ENCODE results near the gene LCN15.

Gene LCN15

GRCh38 chr9:136729144-136729543 lies 35.2 kb downstream of the LCN15 start:
- Histone ChIP-seq H2BK15ac (replicated peaks; ENCODE audit: low read depth) (no peak overlapping the region), H4K8ac (ENCODE audit: low read depth, low read length) (no peak overlapping the region), H3K4me3 (ENCODE audit: low read length) (no peak overlapping the region), H3K36me3 (ENCODE audit: control insufficient read depth, insufficient read depth, low read length) (peaks cover 11% of the 10 kb centered on the region), H3K4me2 (ENCODE audit: low read length) (peak overlapping the region; percentile 47), H2AK5ac (ENCODE audit: low read length) (peak overlapping the region; percentile 56), H3K27me3 (ENCODE audit: insufficient read depth, low read length, poor library complexity) (no peaks in the 10 kb centered on the region), H3K56ac (ENCODE audit: low read length) (peak overlapping the region; percentile 90), H3K4me1 (ENCODE audit: control insufficient read depth, low read depth, low read length) (peaks cover 6% of the 10 kb centered on the region), H3K4ac (ENCODE audit: low read depth, low read length) (no peak overlapping the region), H3K27ac (ENCODE audit: low read depth, low read length) (no peak overlapping the region), H3K23ac (ENCODE audit: low read length) (no peak overlapping the region), H3K79me1 (ENCODE audit: low read length) (peaks cover 31% of the 10 kb centered on the region), H3K79me2 (ENCODE audit: control insufficient read depth, insufficient read depth, low read length) (peaks cover 37% of the 10 kb centered on the region), H4K5ac (ENCODE audit: low read length) (no peak overlapping the region), H3K9ac (ENCODE audit: low read length) (peak overlapping the region; percentile 97), H2BK5ac (ENCODE audit: low read length) (no peak overlapping the region), H2BK120ac (ENCODE audit: low read depth, low read length) (no peak overlapping the region), H3K18ac (ENCODE audit: low read length) (no peak overlapping the region)
- no peak for DNase-seq
- WGBS (ENCODE audit: extremely low coverage, insufficient coverage, low lambda C conversion rate) = no CpG with 5 or more reads among the region's 7 CpGs

GRCh38 chr9:136728548-136729123 lies 35.7 kb downstream of the LCN15 start:
- Histone ChIP-seq H3K18ac (ENCODE audit: low read length) (peak overlapping the region; percentile 69), H2AK5ac (ENCODE audit: low read length) (no peak overlapping the region), H3K4me1 (ENCODE audit: control insufficient read depth, low read depth, low read length) (peaks cover 6% of the 10 kb centered on the region), H3K56ac (ENCODE audit: low read length) (peak overlapping the region; percentile 90), H3K27ac (ENCODE audit: low read depth, low read length) (no peak overlapping the region), H3K4me3 (ENCODE audit: low read length) (peak overlapping the region; percentile 59), H3K36me3 (ENCODE audit: control insufficient read depth, insufficient read depth, low read length) (peaks cover 14% of the 10 kb centered on the region), H2BK5ac (ENCODE audit: low read length) (no peak overlapping the region), H3K27me3 (ENCODE audit: insufficient read depth, low read length, poor library complexity) (no peaks in the 10 kb centered on the region), H4K5ac (ENCODE audit: low read length) (no peak overlapping the region), H3K4me2 (ENCODE audit: low read length) (peak overlapping the region; percentile 47), H3K79me2 (ENCODE audit: control insufficient read depth, insufficient read depth, low read length) (peaks cover 37% of the 10 kb centered on the region), H4K8ac (ENCODE audit: low read depth, low read length) (no peak overlapping the region), H2BK15ac (replicated peaks; ENCODE audit: low read depth) (no peak overlapping the region), H3K9ac (ENCODE audit: low read length) (peak overlapping the region; percentile 97), H3K4ac (ENCODE audit: low read depth, low read length) (peak overlapping the region; percentile 97), H3K23ac (ENCODE audit: low read length) (peak overlapping the region; percentile 99), H3K79me1 (ENCODE audit: low read length) (peaks cover 31% of the 10 kb centered on the region), H2BK120ac (ENCODE audit: low read depth, low read length) (no peak overlapping the region)
- WGBS (ENCODE audit: extremely low coverage, insufficient coverage, low lambda C conversion rate) = no CpG with 5 or more reads among the region's 53 CpGs
- DNase-seq = peak; percentile 64

GRCh38 chr9:136728080-136728547 lies 36.2 kb downstream of the LCN15 start:
- Histone ChIP-seq H3K4me2 (ENCODE audit: low read length) (peak overlapping the region; percentile 47), H3K18ac (ENCODE audit: low read length) (peak overlapping the region; percentile 69), H3K4me1 (ENCODE audit: control insufficient read depth, low read depth, low read length) (peaks cover 6% of the 10 kb centered on the region), H3K27me3 (ENCODE audit: insufficient read depth, low read length, poor library complexity) (no peaks in the 10 kb centered on the region), H3K36me3 (ENCODE audit: control insufficient read depth, insufficient read depth, low read length) (peaks cover 14% of the 10 kb centered on the region), H3K4me3 (ENCODE audit: low read length) (peak overlapping the region; percentile 100), H3K23ac (ENCODE audit: low read length) (peak overlapping the region; percentile 99), H4K8ac (ENCODE audit: low read depth, low read length) (no peak overlapping the region), H3K79me1 (ENCODE audit: low read length) (peaks cover 31% of the 10 kb centered on the region), H4K5ac (ENCODE audit: low read length) (no peak overlapping the region), H2BK5ac (ENCODE audit: low read length) (no peak overlapping the region), H3K79me2 (ENCODE audit: control insufficient read depth, insufficient read depth, low read length) (peaks cover 37% of the 10 kb centered on the region), H2AK5ac (ENCODE audit: low read length) (no peak overlapping the region), H3K56ac (ENCODE audit: low read length) (peak overlapping the region; percentile 92), H2BK15ac (replicated peaks; ENCODE audit: low read depth) (no peak overlapping the region), H3K9ac (ENCODE audit: low read length) (peak overlapping the region; percentile 98), H2BK120ac (ENCODE audit: low read depth, low read length) (no peak overlapping the region), H3K4ac (ENCODE audit: low read depth, low read length) (peak overlapping the region; percentile 97), H3K27ac (ENCODE audit: low read depth, low read length) (no peak overlapping the region)
- no CpG with 5 or more reads among the region's 66 CpGs for WGBS (ENCODE audit: extremely low coverage, insufficient coverage, low lambda C conversion rate)
- peak; percentile 88 for DNase-seq

- peaks cover 14% of the 10 kb centered on the region for H3K36me3 ChIP-seq (ENCODE audit: control insufficient read depth, insufficient read depth, low read length)
- no peak overlapping the region for H3K4ac ChIP-seq (ENCODE audit: low read depth, low read length)
- H2BK120ac ChIP-seq (ENCODE audit: low read depth, low read length) = no peak overlapping the region
- DNase-seq = peak; percentile 78
- no peak overlapping the region for H2BK5ac ChIP-seq (ENCODE audit: low read length)
- H3K4me2 ChIP-seq (ENCODE audit: low read length) = peak overlapping the region; percentile 48
- H3K27me3 ChIP-seq (ENCODE audit: insufficient read depth, low read length, poor library complexity) = no peaks in the 10 kb centered on the region
- no CpG with 5 or more reads among the region's 18 CpGs for WGBS (ENCODE audit: extremely low coverage, insufficient coverage, low lambda C conversion rate)
- peak overlapping the region; percentile 98 for H3K9ac ChIP-seq (ENCODE audit: low read length)
- peaks cover 6% of the 10 kb centered on the region for H3K4me1 ChIP-seq (ENCODE audit: control insufficient read depth, low read depth, low read length)
- H3K79me2 ChIP-seq (ENCODE audit: control insufficient read depth, insufficient read depth, low read length) = peaks cover 37% of the 10 kb centered on the region
- no peak overlapping the region for H4K5ac ChIP-seq (ENCODE audit: low read length)
- no peak overlapping the region for H3K18ac ChIP-seq (ENCODE audit: low read length)
- H4K8ac ChIP-seq (ENCODE audit: low read depth, low read length) = no peak overlapping the region
- peak overlapping the region; percentile 100 for H3K4me3 ChIP-seq (ENCODE audit: low read length)
- H2BK15ac ChIP-seq (replicated peaks; ENCODE audit: low read depth) = no peak overlapping the region
- no peak overlapping the region for H3K27ac ChIP-seq (ENCODE audit: low read depth, low read length)
- no peak overlapping the region for H3K23ac ChIP-seq (ENCODE audit: low read length)
- no peak overlapping the region for H2AK5ac ChIP-seq (ENCODE audit: low read length)
- peak overlapping the region; percentile 92 for H3K56ac ChIP-seq (ENCODE audit: low read length)
- H3K79me1 ChIP-seq (ENCODE audit: low read length) = peaks cover 31% of the 10 kb centered on the region
Measured at GRCh38 chr9:136726631-136727191, 37.6 kb downstream of the LCN15 start.

GRCh38 chr9:136726118-136726517 lies 38.2 kb downstream of the LCN15 start:
- Histone ChIP-seq H3K27ac (ENCODE audit: low read depth, low read length) (no peak overlapping the region), H4K5ac (ENCODE audit: low read length) (no peak overlapping the region), H3K4me1 (ENCODE audit: control insufficient read depth, low read depth, low read length) (peaks cover 6% of the 10 kb centered on the region), H3K56ac (ENCODE audit: low read length) (peak overlapping the region; percentile 92), H4K8ac (ENCODE audit: low read depth, low read length) (no peak overlapping the region), H2BK5ac (ENCODE audit: low read length) (no peak overlapping the region), H2AK5ac (ENCODE audit: low read length) (no peak overlapping the region), H3K27me3 (ENCODE audit: insufficient read depth, low read length, poor library complexity) (no peaks in the 10 kb centered on the region), H3K36me3 (ENCODE audit: control insufficient read depth, insufficient read depth, low read length) (peaks cover 14% of the 10 kb centered on the region), H3K18ac (ENCODE audit: low read length) (no peak overlapping the region), H2BK15ac (replicated peaks; ENCODE audit: low read depth) (no peak overlapping the region), H3K23ac (ENCODE audit: low read length) (peak overlapping the region; percentile 89), H3K79me1 (ENCODE audit: low read length) (peaks cover 31% of the 10 kb centered on the region), H2BK120ac (ENCODE audit: low read depth, low read length) (no peak overlapping the region), H3K4me3 (ENCODE audit: low read length) (peak overlapping the region; percentile 4), H3K9ac (ENCODE audit: low read length) (peak overlapping the region; percentile 98), H3K79me2 (ENCODE audit: control insufficient read depth, insufficient read depth, low read length) (peaks cover 37% of the 10 kb centered on the region), H3K4me2 (ENCODE audit: low read length) (peak overlapping the region; percentile 68), H3K4ac (ENCODE audit: low read depth, low read length) (no peak overlapping the region)
- DNase-seq = no peak
- WGBS (ENCODE audit: extremely low coverage, insufficient coverage, low lambda C conversion rate) = no CpG with 5 or more reads among the region's 16 CpGs

Data from mesendoderm (in vitro differentiated cells).